Panc1 (cell line): Measurements from ENCODE around the gene CD6. TPM values are rescaled to one million over a fixed set of nuclear protein-coding genes. Genes with fewer than 3 reads are reported as not detected.

Experiments used
- ATAC-seq: fragments of 200-7000 bp; cut with Tn5 transposase; 2 replicates; pipeline ENCODE4 v1.9.1; 2020; ENCODE audit warnings: mild to moderate bottlenecking, moderate library complexity
- BruUV-seq: library from RNA; stranded (reverse); fragments of 400-500 nt; replicated peaks from 2 replicates; lab custom pipeline; 2021; lab: Mats Ljungman, UMichigan
- CTCF ChIA-PET: fragments of 300-600 bp; sonication (Branson Sonifier 250); formaldehyde crosslinking; loops from one replicate; lab custom pipeline; 2022; ENCODE audit warnings: antibody characterized with exemption; lab: Charles Lee
- POLR2A ChIA-PET: fragments of 300-600 bp; sonication (Branson Sonifier 250); formaldehyde crosslinking; loops from one replicate; lab custom pipeline; 2022; ENCODE audit warnings: antibody characterized with exemption; lab: Charles Lee
- DNase-seq: peaks from one replicate; pipeline ENCODE4 v3.0.0-alpha.2; 2010; ENCODE audit warnings: low read depth, low spot score
- H3K27ac ChIP-seq: 2 replicates; pipeline ENCODE4 v1.5.1; 2011; ENCODE audit warnings: mild to moderate bottlenecking, low read length, inconsistent platforms
- H3K27me3 ChIP-seq: fragments of 200-500 bp; sonication (Bioruptor generic); 2 replicates; pipeline ENCODE4 v1.6.0; 2014; ENCODE audit warnings: low read length, inconsistent platforms; ENCODE audit not compliant: control insufficient read depth, insufficient read depth
- H3K36me3 ChIP-seq: fragments of 200-500 bp; sonication (Bioruptor generic); 2 replicates; pipeline ENCODE4 v1.5.1; 2014; ENCODE audit warnings: inconsistent platforms, mild to moderate bottlenecking, low read length, moderate library complexity; ENCODE audit not compliant: control insufficient read depth, insufficient read depth
- H3K4me1 ChIP-seq: 2 replicates; pipeline ENCODE4 v1.5.1; 2011; ENCODE audit warnings: inconsistent platforms, mild to moderate bottlenecking, low read length, moderate library complexity; ENCODE audit not compliant: control insufficient read depth, insufficient read depth
- H3K4me3 ChIP-seq, 2 experiments: 2 replicates each; pipeline ENCODE4 v1.5.1; 2011 to 2012; ENCODE audit warnings: low read depth in 2 of 2, low read length in 2 of 2, mild to moderate bottlenecking in 2 of 2, inconsistent platforms in 1 of 2, moderate library complexity in 1 of 2
- H3K9me3 ChIP-seq: fragments of 200-500 bp; sonication (Bioruptor generic); 2 replicates; pipeline ENCODE4 v1.5.1; 2014; ENCODE audit warnings: low read depth, mild to moderate bottlenecking, inconsistent platforms, low read length, moderate library complexity; ENCODE audit not compliant: control insufficient read depth, insufficient read depth
- POLR2AphosphoS5 ChIP-seq: IDR thresholded peaks from 2 replicates; pipeline ENCODE4 v1.6.1; 2012; ENCODE audit warnings: mild to moderate bottlenecking, low read depth, low read length, moderate library complexity
- SIN3A ChIP-seq: IDR thresholded peaks from 2 replicates; pipeline ENCODE4 v1.6.1; 2012; ENCODE audit warnings: low read depth, mild to moderate bottlenecking, low read length, moderate library complexity, borderline replicate concordance; ENCODE audit not compliant: insufficient read depth
- TCF7L2 ChIP-seq: IDR thresholded peaks from 2 replicates; pipeline ENCODE4 v1.6.1; 2011; ENCODE audit warnings: mild to moderate bottlenecking, low read depth, low read length, inconsistent platforms
- in situ Hi-C: cut with HindIII; loops from 2 replicates; pipeline ENCODE4 v1.10.0; 2016; ENCODE audit warnings: low sequenced_read_pairs, low pct_unique_long_range_greater_than_20kb
- intact Hi-C: fragments of 100-400 bp; cut with micrococcal nuclease; formaldehyde crosslinking; loops from one replicate; pipeline ENCODE4 v1.10.0; 2022; ENCODE audit not compliant: unreplicated experiment
- total RNA-seq: library from RNA; stranded (reverse); gene quantifications from one replicate; pipeline ENCODE4 v1.2.1, GENCODE V29; 2021; ENCODE audit not compliant: unreplicated experiment
- TF ChIP-seq, protein P1 (sequence below): fragments of 450-650 bp; IDR thresholded peaks from 2 replicates; pipeline ENCODE4 v1.5.1; 2017; ENCODE audit warnings: mild to moderate bottlenecking
- TF ChIP-seq, protein P2 (sequence below), 2 experiments: IDR thresholded peaks; 2 replicates each; pipeline ENCODE4 v1.6.1; 2011 to 2012; ENCODE audit warnings: low read depth in 2 of 2, control low read depth in 1 of 2, low read length in 1 of 2, mild to moderate bottlenecking in 1 of 2, moderate library complexity in 1 of 2; ENCODE audit not compliant: insufficient read depth in 1 of 2

The CD6 gene
- total RNA-seq, 1 experiment from 2014 or later: 1.1 TPM

DNA sequence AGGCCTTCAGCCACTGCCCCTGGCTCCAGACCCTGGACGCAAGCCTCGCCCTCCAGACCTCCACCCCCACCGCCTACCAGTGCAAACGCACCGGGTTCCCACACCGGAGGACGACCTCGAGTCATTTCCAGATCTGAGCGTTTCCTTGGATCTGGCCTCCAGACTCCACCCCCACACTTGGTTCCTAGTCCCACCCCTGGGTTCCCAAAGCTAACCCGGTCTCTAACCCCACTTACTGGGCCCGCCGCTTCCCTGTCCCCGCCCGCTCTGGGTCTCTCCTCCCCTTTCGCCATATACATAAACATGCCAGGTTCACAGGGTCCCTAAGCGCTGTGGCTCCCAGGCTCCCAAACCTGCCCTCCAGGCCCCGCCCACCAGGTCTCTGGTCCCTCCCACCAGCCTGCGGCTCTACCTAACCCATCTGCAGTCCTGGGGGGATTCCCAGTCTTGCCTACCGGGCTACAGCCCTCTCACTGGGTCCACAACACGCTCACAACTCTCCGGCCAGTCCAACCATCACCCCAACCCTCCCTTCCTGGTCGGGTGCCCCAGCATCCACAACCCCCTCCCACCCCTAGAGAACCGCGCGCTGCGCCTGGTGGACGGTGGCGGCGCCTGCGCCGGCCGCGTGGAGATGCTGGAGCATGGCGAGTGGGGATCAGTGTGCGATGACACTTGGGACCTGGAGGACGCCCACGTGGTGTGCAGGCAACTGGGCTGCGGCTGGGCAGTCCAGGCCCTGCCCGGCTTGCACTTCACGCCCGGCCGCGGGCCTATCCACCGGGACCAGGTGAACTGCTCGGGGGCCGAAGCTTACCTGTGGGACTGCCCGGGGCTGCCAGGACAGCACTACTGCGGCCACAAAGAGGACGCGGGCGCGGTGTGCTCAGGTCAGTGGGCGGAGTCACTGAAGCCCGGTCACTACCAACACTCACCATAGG is 36.7 kb downstream of the CD6 start:
- Histone ChIP-seq H3K36me3 (no peaks in the 10 kb centered on the region), H3K9me3 (no peaks in the 10 kb centered on the region), H3K4me1 (no peaks in the 10 kb centered on the region; the same call in 1 of the 2 replicates), H3K4me3 (peak overlapping the region in 1 of 2 experiments; percentile 27; a peak in 3 of 4 replicates), H3K27ac (no peak overlapping the region), H3K27me3 (peaks cover 6% of the 10 kb centered on the region)
- DNase-seq (no peak), ATAC-seq (peak; percentile 15; the same call in 1 of the 2 replicates)
- TF ChIP-seq POLR2AphosphoS5: no peak
- TF ChIP-seq, protein P1, sequence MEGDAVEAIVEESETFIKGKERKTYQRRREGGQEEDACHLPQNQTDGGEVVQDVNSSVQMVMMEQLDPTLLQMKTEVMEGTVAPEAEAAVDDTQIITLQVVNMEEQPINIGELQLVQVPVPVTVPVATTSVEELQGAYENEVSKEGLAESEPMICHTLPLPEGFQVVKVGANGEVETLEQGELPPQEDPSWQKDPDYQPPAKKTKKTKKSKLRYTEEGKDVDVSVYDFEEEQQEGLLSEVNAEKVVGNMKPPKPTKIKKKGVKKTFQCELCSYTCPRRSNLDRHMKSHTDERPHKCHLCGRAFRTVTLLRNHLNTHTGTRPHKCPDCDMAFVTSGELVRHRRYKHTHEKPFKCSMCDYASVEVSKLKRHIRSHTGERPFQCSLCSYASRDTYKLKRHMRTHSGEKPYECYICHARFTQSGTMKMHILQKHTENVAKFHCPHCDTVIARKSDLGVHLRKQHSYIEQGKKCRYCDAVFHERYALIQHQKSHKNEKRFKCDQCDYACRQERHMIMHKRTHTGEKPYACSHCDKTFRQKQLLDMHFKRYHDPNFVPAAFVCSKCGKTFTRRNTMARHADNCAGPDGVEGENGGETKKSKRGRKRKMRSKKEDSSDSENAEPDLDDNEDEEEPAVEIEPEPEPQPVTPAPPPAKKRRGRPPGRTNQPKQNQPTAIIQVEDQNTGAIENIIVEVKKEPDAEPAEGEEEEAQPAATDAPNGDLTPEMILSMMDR: no peak
- TF ChIP-seq, protein P2, sequence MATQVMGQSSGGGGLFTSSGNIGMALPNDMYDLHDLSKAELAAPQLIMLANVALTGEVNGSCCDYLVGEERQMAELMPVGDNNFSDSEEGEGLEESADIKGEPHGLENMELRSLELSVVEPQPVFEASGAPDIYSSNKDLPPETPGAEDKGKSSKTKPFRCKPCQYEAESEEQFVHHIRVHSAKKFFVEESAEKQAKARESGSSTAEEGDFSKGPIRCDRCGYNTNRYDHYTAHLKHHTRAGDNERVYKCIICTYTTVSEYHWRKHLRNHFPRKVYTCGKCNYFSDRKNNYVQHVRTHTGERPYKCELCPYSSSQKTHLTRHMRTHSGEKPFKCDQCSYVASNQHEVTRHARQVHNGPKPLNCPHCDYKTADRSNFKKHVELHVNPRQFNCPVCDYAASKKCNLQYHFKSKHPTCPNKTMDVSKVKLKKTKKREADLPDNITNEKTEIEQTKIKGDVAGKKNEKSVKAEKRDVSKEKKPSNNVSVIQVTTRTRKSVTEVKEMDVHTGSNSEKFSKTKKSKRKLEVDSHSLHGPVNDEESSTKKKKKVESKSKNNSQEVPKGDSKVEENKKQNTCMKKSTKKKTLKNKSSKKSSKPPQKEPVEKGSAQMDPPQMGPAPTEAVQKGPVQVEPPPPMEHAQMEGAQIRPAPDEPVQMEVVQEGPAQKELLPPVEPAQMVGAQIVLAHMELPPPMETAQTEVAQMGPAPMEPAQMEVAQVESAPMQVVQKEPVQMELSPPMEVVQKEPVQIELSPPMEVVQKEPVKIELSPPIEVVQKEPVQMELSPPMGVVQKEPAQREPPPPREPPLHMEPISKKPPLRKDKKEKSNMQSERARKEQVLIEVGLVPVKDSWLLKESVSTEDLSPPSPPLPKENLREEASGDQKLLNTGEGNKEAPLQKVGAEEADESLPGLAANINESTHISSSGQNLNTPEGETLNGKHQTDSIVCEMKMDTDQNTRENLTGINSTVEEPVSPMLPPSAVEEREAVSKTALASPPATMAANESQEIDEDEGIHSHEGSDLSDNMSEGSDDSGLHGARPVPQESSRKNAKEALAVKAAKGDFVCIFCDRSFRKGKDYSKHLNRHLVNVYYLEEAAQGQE (IDR thresholded peaks at IDR 0.05; ENCODE audit: insufficient read depth in 1 of 2, low read depth in 2 of 2, low read length in 1 of 2): no peak
- no peak for TF ChIP-seq TCF7L2
- TF ChIP-seq SIN3A: no peak
- intact Hi-C loops: no loop called here
- BruUV-seq: no TSS peak
- ChIA-PET POLR2A (no interaction called here), CTCF (no interaction called here)
- in situ Hi-C loops: no loop called here

DNA sequence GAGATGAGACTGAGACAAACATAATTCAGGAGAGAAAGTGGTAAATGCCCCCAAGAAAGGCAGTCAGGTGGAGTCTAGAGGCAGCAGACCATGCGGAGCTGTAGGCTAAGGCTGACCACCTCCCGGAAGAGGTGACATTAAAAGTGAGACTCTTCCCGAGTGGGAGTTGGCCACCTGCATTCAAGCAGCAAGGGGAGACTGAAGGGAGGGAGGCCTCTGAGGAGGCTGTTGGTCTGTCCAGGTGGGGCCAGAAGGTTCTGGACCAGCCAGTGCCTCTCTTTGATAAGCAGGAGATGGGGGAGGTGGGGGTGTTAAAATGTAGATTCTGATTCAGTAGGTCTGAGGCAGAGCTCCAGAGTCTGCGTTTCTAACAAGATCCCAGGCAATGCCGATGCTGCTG is 37.5 kb downstream of the CD6 start:
- BruUV-seq: no TSS peak
- peaks cover 9% of the 10 kb centered on the region for H3K27me3 ChIP-seq
- no peaks in the 10 kb centered on the region for H3K36me3 ChIP-seq
- ChIA-PET POLR2A (no interaction called here), CTCF (no interaction called here)
- H3K27ac ChIP-seq: no peak overlapping the region
- H3K9me3 ChIP-seq: no peaks in the 10 kb centered on the region
- TF ChIP-seq, protein P2 (IDR thresholded peaks at IDR 0.05; ENCODE audit: insufficient read depth in 1 of 2, low read depth in 2 of 2, low read length in 1 of 2): no peak
- TF ChIP-seq SIN3A (no peak), POLR2AphosphoS5 (no peak), TCF7L2 (no peak)
- TF ChIP-seq, protein P1: no peak
- in situ Hi-C loops: no loop called here
- no peaks in the 10 kb centered on the region; the same call in 1 of the 2 replicates for H3K4me1 ChIP-seq
- no peak overlapping the region for H3K4me3 ChIP-seq
- no peak for ATAC-seq
- DNase-seq: no peak
- intact Hi-C loops: no loop called here
